GM12878 (cell line): Measurements from ENCODE around the gene TNRC6C. TPM values are rescaled to one million over a fixed set of nuclear protein-coding genes. Genes with fewer than 3 reads are reported as not detected.

Source experiments
- ATAC-seq: fragments of 200-7000 bp; cut with Tn5 transposase; 3 replicates; pipeline ENCODE4 v1.9.1; 2020; ENCODE audit warnings: mild to moderate bottlenecking, moderate library complexity
- BruUV-seq: library from RNA; stranded (reverse); fragments of 400-500 nt; replicated peaks from 2 replicates; lab custom pipeline; 2021; lab: Mats Ljungman, UMichigan
- CTCF ChIA-PET: fragments of 300-600 bp; sonication (Branson Sonifier 250); formaldehyde crosslinking; extraction: SDS; loops from one replicate; lab custom pipeline; 2021; ENCODE audit warnings: inconsistent platforms; lab: Yijun Ruan, JAX
- POLR2A ChIA-PET: fragments of 350-600 bp; formaldehyde crosslinking; extraction: SDS; loops from one replicate; lab custom pipeline; 2021; ENCODE audit warnings: inconsistent platforms; lab: Charles Lee
- RAD21 ChIA-PET: fragments of 300-600 bp; sonication (Branson Sonifier 250); formaldehyde crosslinking; loops from one replicate; lab custom pipeline; 2023; ENCODE audit warnings: antibody characterized with exemption; ENCODE audit not compliant: unreplicated experiment; lab: Charles Lee
- SMC1A ChIA-PET: fragments of 300-600 bp; sonication (Branson Sonifier 250); formaldehyde crosslinking; loops from one replicate; lab custom pipeline; 2023; ENCODE audit not compliant: unreplicated experiment, uncharacterized antibody; lab: Charles Lee
- DNase-seq: peaks from one replicate; pipeline ENCODE4 v3.0.0-alpha.2; 2011; ENCODE audit warnings: low read depth, low spot score
- FAIRE-seq: peaks from 3 replicates; lab custom pipeline; 2011; peaks lifted over from hg19 to GRCh38; lab: Jason Lieb, UNC
- H2AFZ ChIP-seq: 2 replicates; pipeline ENCODE4 v1.6.0; 2011; ENCODE audit warnings: low read depth, low read length, control low read depth; ENCODE audit not compliant: control insufficient read depth
- H3K27ac ChIP-seq: 2 replicates; pipeline ENCODE4 v1.5.1; 2011; ENCODE audit warnings: control low read depth; ENCODE audit not compliant: control insufficient read depth, insufficient read depth
- H3K27me3 ChIP-seq, 2 experiments: replicated peaks in 1 of 2; 2 replicates each; pipeline versions ENCODE4 v1.6.0 to v1.6.1; 2011; ENCODE audit warnings: low read length in 1 of 2; ENCODE audit not compliant: control insufficient read depth in 2 of 2, insufficient read depth in 2 of 2
- H3K36me3 ChIP-seq, 2 experiments: 2 replicates each; pipeline ENCODE4 v1.5.1; 2011; ENCODE audit warnings: low read length in 1 of 2; ENCODE audit not compliant: control insufficient read depth in 2 of 2, insufficient read depth in 2 of 2
- H3K4me1 ChIP-seq: 2 replicates; pipeline ENCODE4 v1.6.1; 2011; ENCODE audit warnings: mild to moderate bottlenecking, low read length, moderate library complexity, mixed read lengths; ENCODE audit not compliant: control insufficient read depth, insufficient read depth
- H3K4me2 ChIP-seq: 2 replicates; pipeline ENCODE4 v1.6.0; 2011; ENCODE audit warnings: control low read depth; ENCODE audit not compliant: control insufficient read depth, insufficient read depth
- H3K4me3 ChIP-seq: fragments of 200-600 bp; sonication (generic); 2 replicates; pipeline ENCODE4 v1.5.1; 2016
- H3K79me2 ChIP-seq: 2 replicates; pipeline ENCODE4 v1.6.0; 2011; ENCODE audit warnings: low read length; ENCODE audit not compliant: control insufficient read depth, insufficient read depth
- H3K9ac ChIP-seq: 2 replicates; pipeline ENCODE4 v1.8.0; 2011; ENCODE audit warnings: low read length, control low read depth, mixed read lengths; ENCODE audit not compliant: control insufficient read depth, insufficient read depth
- H3K9me3 ChIP-seq: replicated peaks from 3 replicates; pipeline ENCODE4 v1.5.1; 2011; ENCODE audit warnings: mild to moderate bottlenecking, low read length; ENCODE audit not compliant: control insufficient read depth, insufficient read depth
- H4K20me1 ChIP-seq: 2 replicates; pipeline ENCODE4 v1.6.0; 2011; ENCODE audit not compliant: control insufficient read depth, insufficient read depth
- CBX5 ChIP-seq: sonication (generic); IDR thresholded peaks from 2 replicates; pipeline ENCODE4 v1.6.1; 2016; ENCODE audit warnings: low read depth, moderate library complexity, mild to moderate bottlenecking, inconsistent platforms
- ETV6 ChIP-seq, 2 experiments: fragments of 450-650 bp in 1 of 2; IDR thresholded peaks in 1 of 2; conservative IDR thresholded peaks in 1 of 2; 2 replicates each; pipeline ENCODE4 v1.6.1; 2014; ENCODE audit warnings: antibody characterized with exemption in 1 of 2, borderline replicate concordance in 1 of 2, low read depth in 1 of 2, mild to moderate bottlenecking in 1 of 2, moderate library complexity in 1 of 2
- GATAD2B ChIP-seq: fragments of 450-650 bp; conservative IDR thresholded peaks from 2 replicates; pipeline ENCODE4 v1.6.1; 2017; ENCODE audit warnings: low read depth, mild to moderate bottlenecking, moderate library complexity
- HDAC2 ChIP-seq: fragments of 200-600 bp; sonication (generic); IDR thresholded peaks from 2 replicates; pipeline ENCODE4 v1.6.1; 2017
- JUND ChIP-seq: IDR thresholded peaks from 2 replicates; pipeline ENCODE4 v1.6.1; 2012; ENCODE audit warnings: low read depth, mild to moderate bottlenecking, low read length, improper control_type of control experiment, moderate library complexity
- MYC ChIP-seq: IDR thresholded peaks from 2 replicates; pipeline ENCODE4 v1.6.1; 2011; ENCODE audit warnings: mild to moderate bottlenecking, low read length, moderate library complexity, inconsistent platforms; ENCODE audit not compliant: insufficient read depth, insufficient replicate concordance, insufficient read length, severe bottlenecking
- PBX3 ChIP-seq: IDR thresholded peaks from 2 replicates; pipeline ENCODE4 v1.6.1; 2011; ENCODE audit warnings: mild to moderate bottlenecking, low read depth, low read length, moderate library complexity; ENCODE audit not compliant: insufficient replicate concordance
- RCOR1 ChIP-seq: conservative IDR thresholded peaks from 2 replicates; pipeline ENCODE4 v1.6.1; 2012; ENCODE audit warnings: low read depth, low read length, improper control_type of control experiment
- TCF7 ChIP-seq: IDR thresholded peaks from 2 replicates; pipeline ENCODE4 v1.6.1; 2014; ENCODE audit warnings: antibody characterized with exemption, borderline replicate concordance
- WGBS: methylation state at CpG from one replicate; pipeline ENCODE4 v1.1.6; 2016; ENCODE audit warnings: low lambda C conversion rate; ENCODE audit not compliant: insufficient replicate concordance, insufficient coverage; ENCODE audit errors: missing lambda C conversion rate; 5-methylcytosine and 5-hydroxymethylcytosine counted together
- in situ Hi-C: fragments of 300-500 bp; cut with MboI; formaldehyde crosslinking; loops from 9 replicates; pipeline ENCODE4 v1.14.3; 2018; ENCODE audit warnings: mixed read lengths
- intact Hi-C: fragments of 100-400 bp; cut with micrococcal nuclease; formaldehyde crosslinking; loops from one replicate; pipeline ENCODE4 v1.14.2; 2022; ENCODE audit not compliant: unreplicated experiment
- polyA plus RNA-seq, 11 experiments: library from polyadenylated mRNA; depleted of rRNA in 4 of 11; unstranded in 6 of 11; stranded (reverse) in 5 of 11; fragments of >200 nt; fragmentation: Nextera tagmentation in 4 of 11; fragmentation: Illumina TruSeq in 1 of 11; extraction: Ambion mirVana in 4 of 11; extraction: Trizol in 1 of 11; gene quantifications; 1 replicate in 1 of 11; 2 replicates in 10 of 11; pipeline versions ENCODE4 v1.2.1 to v1.2.3, GENCODE V29; 2011 to 2016; ENCODE audit warnings: inconsistent platforms in 2 of 11, missing spikeins in 2 of 11, low read depth in 1 of 11
- total RNA-seq, 4 experiments: library from RNA; depleted of rRNA in 3 of 4; stranded (reverse); fragments of >200 nt in 3 of 4; fragmentation: Illumina TruSeq in 1 of 4; extraction: Trizol in 1 of 4; gene quantifications; 2 replicates each; pipeline versions ENCODE4 v1.2.1 to v1.2.3, GENCODE V29; 2013 to 2021

TNRC6C gene
- total and polyA plus RNA-seq, 10 of the 15 experiments (the other 5 are each of a cell fraction or from before 2014, with no cell fraction given), result 0.40 to 6.1 (median 0.96) TPM

- H3K4me1 ChIP-seq, result no peaks in the 10 kb centered on the region
- TF ChIP-seq GATAD2B, result no peak
- TF ChIP-seq ETV6 (conservative IDR thresholded peaks at IDR 0.05 in 1 of 2, IDR thresholded peaks at IDR 0.05 in 1 of 2; ENCODE audit: borderline replicate concordance in 1 of 2, low read depth in 1 of 2), result no peak
- no peak for TF ChIP-seq CBX5
- no peak for TF ChIP-seq HDAC2
- no peak for TF ChIP-seq PBX3
- TF ChIP-seq RCOR1, result no peak
- TF ChIP-seq JUND, result no peak
- TF ChIP-seq MYC, result no peak
- no peak for TF ChIP-seq TCF7
- TF ChIP-seq, all 136 proteins: peak for 0
- DNase-seq (no peak), ATAC-seq (no peak), FAIRE-seq (no peak)
- Histone ChIP-seq H3K9me3 (no peaks in the 10 kb centered on the region), H3K79me2 (no peaks in the 10 kb centered on the region), H3K36me3 (peaks cover 3 to 6% of the 10 kb centered on the region in 2 experiments), H3K4me3 (no peak overlapping the region), H3K27ac (no peak overlapping the region), H3K9ac (no peak overlapping the region), H3K27me3 (no peaks in the 10 kb centered on the region), H4K20me1 (no peaks in the 10 kb centered on the region), H2AFZ (no peak overlapping the region), H3K4me2 (no peak overlapping the region)
- no TSS peak for BruUV-seq
- 49% methylated on average over 10 of the region's 10 CpGs for WGBS
- ChIA-PET RAD21 (no interaction called here), CTCF (interaction anchor here (1.2 to 1.5 kb wide), 2 partner anchors 11 to 29 kb away, joined by 4 to 5 read pairs; no protein-coding TSS in a partner anchor), POLR2A (no interaction called here), SMC1A (interaction anchor here (1.4 to 1.5 kb wide), 2 partner anchors 28 to 30 kb away, joined by 3 to 4 read pairs; no protein-coding TSS in a partner anchor)
- intact Hi-C loops, result no loop called here
- in situ Hi-C loops, result no loop called here
These were observed 90.1 kb downstream of the TNRC6C start for GRCh38 chr17:78048346-78049292.
